GM12874 (cell line): Measurements from ENCODE around the gene BASP1.

Experiments
- CTCF ChIP-seq: IDR thresholded peaks from 2 replicates; pipeline ENCODE4 v1.5.1; 2011; ENCODE audit warnings: low read depth, mild to moderate bottlenecking, control low read depth, low read length, moderate library complexity; ENCODE audit not compliant: insufficient read depth

BASP1 gene

GRCh38 chr5:17214893-17215292, 2.5 kb upstream of the BASP1 start:
- TF ChIP-seq CTCF, result no peak

- TF ChIP-seq CTCF, result no peak
Measured at GRCh38 chr5:17215361-17215760, 2.1 kb upstream of the BASP1 start.

- TF ChIP-seq CTCF, result peak; percentile 67
Measured at GRCh38 chr5:17216176-17216973, 1.1 kb upstream of the BASP1 start.

- TF ChIP-seq CTCF, result no peak
Measured at GRCh38 chr5:17216974-17217492, 398 bp upstream of the BASP1 start.

GRCh38 chr5:17218353-17219005, 1.0 kb downstream of the BASP1 start:
- TF ChIP-seq CTCF, result no peak

GRCh38 chr5:17219006-17219422, 1.6 kb downstream of the BASP1 start:
- no peak for TF ChIP-seq CTCF

- no peak for TF ChIP-seq CTCF
Measured at GRCh38 chr5:17219469-17219868, 2.0 kb downstream of the BASP1 start.
